ENCODE results near the gene TNNI3K.

Gene TNNI3K

GRCh38 chr1:74375376-74375775, 140.2 kb downstream of the TNNI3K start:
- Histone ChIP-seq H3K36me3 (no peaks in the 10 kb centered on the region), H3K9me3 (ENCODE audit: severe bottlenecking) (no peaks in the 10 kb centered on the region), H3K27ac (no peak overlapping the region), H3K4me3 (ENCODE audit: low read depth, low read length) (no peak overlapping the region), H3K27me3 (ENCODE audit: insufficient read depth, low read depth, severe bottlenecking) (no peaks in the 10 kb centered on the region)
- TF ChIP-seq, protein P1, sequence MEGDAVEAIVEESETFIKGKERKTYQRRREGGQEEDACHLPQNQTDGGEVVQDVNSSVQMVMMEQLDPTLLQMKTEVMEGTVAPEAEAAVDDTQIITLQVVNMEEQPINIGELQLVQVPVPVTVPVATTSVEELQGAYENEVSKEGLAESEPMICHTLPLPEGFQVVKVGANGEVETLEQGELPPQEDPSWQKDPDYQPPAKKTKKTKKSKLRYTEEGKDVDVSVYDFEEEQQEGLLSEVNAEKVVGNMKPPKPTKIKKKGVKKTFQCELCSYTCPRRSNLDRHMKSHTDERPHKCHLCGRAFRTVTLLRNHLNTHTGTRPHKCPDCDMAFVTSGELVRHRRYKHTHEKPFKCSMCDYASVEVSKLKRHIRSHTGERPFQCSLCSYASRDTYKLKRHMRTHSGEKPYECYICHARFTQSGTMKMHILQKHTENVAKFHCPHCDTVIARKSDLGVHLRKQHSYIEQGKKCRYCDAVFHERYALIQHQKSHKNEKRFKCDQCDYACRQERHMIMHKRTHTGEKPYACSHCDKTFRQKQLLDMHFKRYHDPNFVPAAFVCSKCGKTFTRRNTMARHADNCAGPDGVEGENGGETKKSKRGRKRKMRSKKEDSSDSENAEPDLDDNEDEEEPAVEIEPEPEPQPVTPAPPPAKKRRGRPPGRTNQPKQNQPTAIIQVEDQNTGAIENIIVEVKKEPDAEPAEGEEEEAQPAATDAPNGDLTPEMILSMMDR (IDR thresholded peaks at IDR 0.05; ENCODE audit: low read depth, low read length) = no peak
- no peak for DNase-seq

DNA sequence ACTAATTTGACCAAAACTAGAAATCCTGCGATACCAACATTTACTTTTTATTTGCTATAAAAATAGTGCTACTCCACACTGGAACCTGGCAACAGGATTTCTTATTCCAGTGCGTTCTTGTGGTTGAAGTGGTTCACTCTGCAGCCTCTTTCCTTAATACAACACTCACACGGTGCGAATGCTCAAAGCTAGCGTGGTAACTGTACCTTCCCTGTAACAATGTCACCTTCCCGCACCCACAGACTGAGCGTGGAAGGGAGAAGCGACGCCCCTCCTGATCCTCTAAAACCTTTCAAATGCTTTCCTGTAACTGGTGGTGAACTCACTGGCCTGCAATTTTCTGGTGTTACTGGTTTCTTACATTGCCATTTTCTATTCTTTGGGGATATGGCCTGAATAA, 145.1 kb downstream of the TNNI3K start:
- H3K36me3 ChIP-seq = no peaks in the 10 kb centered on the region
- H3K9me3 ChIP-seq (ENCODE audit: severe bottlenecking) = no peaks in the 10 kb centered on the region
- DNase-seq = no peak
- H3K27me3 ChIP-seq (ENCODE audit: insufficient read depth, low read depth, severe bottlenecking) = no peaks in the 10 kb centered on the region
- no peak overlapping the region for H3K27ac ChIP-seq
- H3K4me3 ChIP-seq (ENCODE audit: low read depth, low read length) = no peak overlapping the region
- TF ChIP-seq, protein P1 (IDR thresholded peaks at IDR 0.05; ENCODE audit: low read depth, low read length) = no peak

DNA sequence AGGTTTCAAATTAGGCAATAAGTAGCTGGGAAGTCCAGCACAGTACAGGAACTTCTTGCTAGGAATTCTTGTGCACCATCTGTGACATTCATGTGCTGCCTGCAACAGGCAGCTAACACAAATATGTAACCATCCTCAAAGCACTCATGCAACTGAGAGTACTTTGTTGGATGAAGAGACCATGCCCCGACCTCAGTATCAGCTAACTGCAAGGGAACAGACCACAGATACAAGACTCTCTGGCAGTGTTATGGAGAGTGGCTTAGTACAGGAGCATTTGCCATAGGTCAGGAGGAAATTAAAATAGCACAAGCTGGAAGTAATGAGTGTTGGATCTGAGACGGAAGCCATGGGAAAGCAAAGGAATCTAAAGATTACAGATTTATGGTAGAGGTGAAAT, 153.7 kb downstream of the TNNI3K start:
- H3K9me3 ChIP-seq (ENCODE audit: severe bottlenecking) = peaks cover 2% of the 10 kb centered on the region
- no peak overlapping the region for H3K4me3 ChIP-seq (ENCODE audit: low read depth, low read length)
- H3K27ac ChIP-seq = no peak overlapping the region
- no peaks in the 10 kb centered on the region for H3K36me3 ChIP-seq
- TF ChIP-seq, protein P1 (IDR thresholded peaks at IDR 0.05; ENCODE audit: low read depth, low read length) = no peak
- no peak for DNase-seq
- H3K27me3 ChIP-seq (ENCODE audit: insufficient read depth, low read depth, severe bottlenecking) = no peaks in the 10 kb centered on the region

DNA sequence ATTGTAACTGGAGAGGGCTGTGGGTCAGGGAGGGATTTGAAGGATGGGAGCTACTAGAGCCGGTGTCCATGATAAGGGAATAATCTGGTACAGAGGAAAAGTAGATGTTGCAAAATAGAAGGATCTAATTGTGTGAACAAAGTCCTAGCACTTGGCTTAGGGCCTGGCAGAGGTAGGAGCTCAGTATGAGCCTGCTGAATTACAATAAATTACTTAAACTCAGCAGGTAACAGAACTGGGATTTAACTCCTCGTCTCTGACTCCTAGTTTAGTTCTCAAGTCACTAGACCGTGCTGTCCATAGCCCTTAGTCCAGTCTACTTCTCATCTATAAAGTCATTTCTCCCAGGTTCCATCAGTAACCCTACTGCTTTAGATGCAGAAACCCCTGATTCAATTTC, 157.0 kb downstream of the TNNI3K start:
- H3K27ac ChIP-seq = no peak overlapping the region
- H3K4me3 ChIP-seq (ENCODE audit: low read depth, low read length) = no peak overlapping the region
- no peaks in the 10 kb centered on the region for H3K27me3 ChIP-seq (ENCODE audit: insufficient read depth, low read depth, severe bottlenecking)
- DNase-seq = no peak
- H3K36me3 ChIP-seq = no peaks in the 10 kb centered on the region
- TF ChIP-seq, protein P1 (IDR thresholded peaks at IDR 0.05; ENCODE audit: low read depth, low read length) = no peak
- peaks cover 2% of the 10 kb centered on the region for H3K9me3 ChIP-seq (ENCODE audit: severe bottlenecking)

- no peak overlapping the region for H3K27ac ChIP-seq
- peaks cover 1% of the 10 kb centered on the region for H3K9me3 ChIP-seq (ENCODE audit: severe bottlenecking)
- no peak overlapping the region for H3K4me3 ChIP-seq (ENCODE audit: low read depth, low read length)
- H3K27me3 ChIP-seq (ENCODE audit: insufficient read depth, low read depth, severe bottlenecking) = no peaks in the 10 kb centered on the region
- TF ChIP-seq, protein P1 (IDR thresholded peaks at IDR 0.05; ENCODE audit: low read depth, low read length) = no peak
- H3K36me3 ChIP-seq = no peaks in the 10 kb centered on the region
- DNase-seq = no peak
Observed at GRCh38 chr1:74392840-74393239, 157.7 kb downstream of the TNNI3K start.

DNA sequence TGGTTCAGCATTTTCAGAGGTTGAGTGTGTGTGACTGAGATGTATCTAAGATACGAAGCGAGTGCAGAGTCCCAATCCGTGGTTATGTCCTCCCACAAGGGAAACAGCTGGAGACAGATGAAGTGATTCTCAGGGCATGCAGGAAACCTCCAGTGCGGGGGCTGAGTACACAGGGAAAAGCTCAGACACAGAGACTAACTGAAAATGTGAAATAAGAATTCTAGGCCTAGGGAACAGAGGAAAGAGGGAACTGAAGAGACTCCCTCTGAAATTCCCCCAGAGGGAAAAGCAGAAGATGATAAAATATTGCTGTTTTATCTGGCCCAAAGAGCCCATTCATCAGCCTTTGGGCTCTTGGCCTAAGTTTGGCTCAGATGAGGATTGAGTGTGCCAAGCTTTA, 160.4 kb downstream of the TNNI3K start:
- Histone ChIP-seq H3K27ac (no peak overlapping the region), H3K27me3 (ENCODE audit: insufficient read depth, low read depth, severe bottlenecking) (no peaks in the 10 kb centered on the region), H3K36me3 (no peaks in the 10 kb centered on the region), H3K4me3 (ENCODE audit: low read depth, low read length) (no peak overlapping the region), H3K9me3 (ENCODE audit: severe bottlenecking) (no peaks in the 10 kb centered on the region)
- no peak for DNase-seq
- TF ChIP-seq, protein P1 (IDR thresholded peaks at IDR 0.05; ENCODE audit: low read depth, low read length) = no peak

Measured in WERI-Rb-1 (cell line).